ENCODE measurements around the gene TRPM4. TPM values are rescaled to one million over a fixed set of nuclear protein-coding genes. Genes with fewer than 3 reads are reported as not detected.
A peak's percentile ranks its signal among the peaks of the same experiment; 100 is the strongest.
"Not testable (repeated sequence)": the region's sequence is repeated elsewhere in the genome, so short reads cannot be mapped to it uniquely, and the experiment has no call there.

TRPM4 gene
- polyA plus RNA-seq, 3 donors from 2014 or later = 0.17 TPM; not detected in 2

GRCh38 chr19:49165111-49165750 lies 7.6 kb downstream of the TRPM4 start:
- Mint-ChIP-seq H3K4me3 (no peak overlapping the region), H3K36me3 (no peaks in the 10 kb centered on the region), H3K27ac (no peak overlapping the region), H3K4me1 (no peaks in the 10 kb centered on the region), H3K9me3 (no peaks in the 10 kb centered on the region), H3K27me3 (ENCODE audit: low read depth in 3 of 3) (peaks cover 0 to 5% (median 2%) of the 10 kb centered on the region in 3 donors)
- no peak for DNase-seq

GRCh38 chr19:49165865-49166301 lies 8.3 kb downstream of the TRPM4 start:
- no peak for DNase-seq
- no peaks in the 10 kb centered on the region for H3K4me1 Mint-ChIP-seq
- H3K36me3 Mint-ChIP-seq = no peaks in the 10 kb centered on the region
- H3K4me3 Mint-ChIP-seq = no peak overlapping the region
- H3K27ac Mint-ChIP-seq = no peak overlapping the region
- no peaks in the 10 kb centered on the region for H3K9me3 Mint-ChIP-seq
- H3K27me3 Mint-ChIP-seq (ENCODE audit: low read depth in 3 of 3) = peaks cover 0 to 5% (median 3%) of the 10 kb centered on the region in 3 donors

- Mint-ChIP-seq H3K4me1 (no peaks in the 10 kb centered on the region), H3K4me3 (no peak overlapping the region), H3K36me3 (no peaks in the 10 kb centered on the region), H3K9me3 (no peaks in the 10 kb centered on the region), H3K27me3 (ENCODE audit: low read depth in 3 of 3) (peaks cover 0 to 5% (median 3%) of the 10 kb centered on the region in 3 donors), H3K27ac (no peak overlapping the region)
- DNase-seq = no peak
These were observed 10.3 kb downstream of the TRPM4 start for GRCh38 chr19:49167857-49168409.

- Mint-ChIP-seq H3K27ac (no peak overlapping the region), H3K9me3 (no peaks in the 10 kb centered on the region), H3K4me3 (no peak overlapping the region), H3K27me3 (ENCODE audit: low read depth in 3 of 3) (peaks cover 0 to 5% (median 3%) of the 10 kb centered on the region in 3 donors), H3K36me3 (no peaks in the 10 kb centered on the region), H3K4me1 (no peaks in the 10 kb centered on the region)
- no peak for DNase-seq
These were observed 10.8 kb downstream of the TRPM4 start for GRCh38 chr19:49168421-49168820.

GRCh38 chr19:49173198-49173597 lies 15.6 kb downstream of the TRPM4 start:
- no peak for DNase-seq
- H3K27ac Mint-ChIP-seq = no peak overlapping the region
- peaks cover 0 to 7% (median 1%) of the 10 kb centered on the region in 3 donors for H3K27me3 Mint-ChIP-seq (ENCODE audit: low read depth in 3 of 3)
- no peaks in the 10 kb centered on the region for H3K9me3 Mint-ChIP-seq
- no peak overlapping the region for H3K4me3 Mint-ChIP-seq
- H3K36me3 Mint-ChIP-seq = no peaks in the 10 kb centered on the region
- H3K4me1 Mint-ChIP-seq = no peaks in the 10 kb centered on the region

- Mint-ChIP-seq H3K4me1 (no peaks in the 10 kb centered on the region), H3K4me3 (no peak overlapping the region), H3K27ac (no peak overlapping the region), H3K36me3 (peaks cover 0 to 7% (median 0%) of the 10 kb centered on the region in 3 donors), H3K9me3 (peaks cover 2 to 14% (median 8%) of the 10 kb centered on the region in 6 donors), H3K27me3 (ENCODE audit: low read depth in 3 of 3) (peaks cover 0 to 9% (median 1%) of the 10 kb centered on the region in 3 donors)
- DNase-seq = no peak
These were observed 23.1 kb downstream of the TRPM4 start for GRCh38 chr19:49180659-49181058.

GRCh38 chr19:49182010-49182847 lies 24.6 kb downstream of the TRPM4 start:
- H3K27me3 Mint-ChIP-seq (ENCODE audit: low read depth in 3 of 3); H3K4me3 Mint-ChIP-seq; H3K4me1 Mint-ChIP-seq; DNase-seq; H3K36me3 Mint-ChIP-seq: not testable (repeated sequence)
- peak overlapping the region in 1 of 6 donors; percentile 46 for H3K27ac Mint-ChIP-seq
- H3K9me3 Mint-ChIP-seq = peaks cover 2 to 14% (median 9%) of the 10 kb centered on the region in 6 donors

GRCh38 chr19:49182848-49183375 lies 25.3 kb downstream of the TRPM4 start:
- Mint-ChIP-seq H3K36me3 (peaks cover 0 to 7% (median 0%) of the 10 kb centered on the region in 3 donors), H3K9me3 (peaks cover 2 to 14% (median 9%) of the 10 kb centered on the region in 6 donors), H3K27ac (no peak overlapping the region), H3K4me1 (no peaks in the 10 kb centered on the region), H3K27me3 (ENCODE audit: low read depth in 3 of 3) (peaks cover 4 to 7% (median 7%) of the 10 kb centered on the region in 3 donors), H3K4me3 (no peak overlapping the region)
- DNase-seq = no peak

GRCh38 chr19:49186108-49186507 lies 28.5 kb downstream of the TRPM4 start:
- DNase-seq = no peak
- H3K27me3 Mint-ChIP-seq (ENCODE audit: low read depth in 3 of 3) = peaks cover 4 to 12% (median 9%) of the 10 kb centered on the region in 3 donors
- no peak overlapping the region for H3K27ac Mint-ChIP-seq
- peaks cover 6 to 10% of the 10 kb centered on the region in 2 donors for H3K4me1 Mint-ChIP-seq
- no peak overlapping the region for H3K4me3 Mint-ChIP-seq
- peaks cover 0 to 7% (median 0%) of the 10 kb centered on the region in 3 donors for H3K36me3 Mint-ChIP-seq
- peaks cover 2 to 14% (median 9%) of the 10 kb centered on the region in 6 donors for H3K9me3 Mint-ChIP-seq

- H3K27me3 Mint-ChIP-seq (ENCODE audit: low read depth in 3 of 3) = peaks cover 4 to 10% (median 10%) of the 10 kb centered on the region in 3 donors
- peaks cover 0 to 7% (median 0%) of the 10 kb centered on the region in 3 donors for H3K36me3 Mint-ChIP-seq
- H3K4me3 Mint-ChIP-seq = no peak overlapping the region
- H3K9me3 Mint-ChIP-seq = peaks cover 2 to 14% (median 9%) of the 10 kb centered on the region in 6 donors
- DNase-seq = no peak
- no peak overlapping the region for H3K27ac Mint-ChIP-seq
- H3K4me1 Mint-ChIP-seq = peaks cover 6 to 10% of the 10 kb centered on the region in 2 donors
These were observed 31.1 kb downstream of the TRPM4 start for GRCh38 chr19:49188626-49189200.

GRCh38 chr19:49189259-49189658 lies 31.7 kb downstream of the TRPM4 start:
- H3K4me3 Mint-ChIP-seq = no peak overlapping the region
- no peak overlapping the region for H3K27ac Mint-ChIP-seq
- H3K9me3 Mint-ChIP-seq = peaks cover 0 to 9% (median 5%) of the 10 kb centered on the region in 6 donors
- peaks cover 0 to 4% (median 0%) of the 10 kb centered on the region in 3 donors for H3K36me3 Mint-ChIP-seq
- H3K4me1 Mint-ChIP-seq = peaks cover 6 to 10% of the 10 kb centered on the region in 2 donors
- DNase-seq = no peak
- H3K27me3 Mint-ChIP-seq (ENCODE audit: low read depth in 3 of 3) = peaks cover 4 to 10% (median 8%) of the 10 kb centered on the region in 3 donors

- peaks cover 4 to 10% (median 5%) of the 10 kb centered on the region in 3 donors for H3K27me3 Mint-ChIP-seq (ENCODE audit: low read depth in 3 of 3)
- H3K4me1 Mint-ChIP-seq = peaks cover 6 to 10% of the 10 kb centered on the region in 2 donors
- no peak overlapping the region for H3K4me3 Mint-ChIP-seq
- no peak overlapping the region for H3K27ac Mint-ChIP-seq
- H3K36me3 Mint-ChIP-seq = no peaks in the 10 kb centered on the region
- no peak for DNase-seq
- H3K9me3 Mint-ChIP-seq = peaks cover 0 to 1% (median 0%) of the 10 kb centered on the region in 6 donors
These were observed 33.2 kb downstream of the TRPM4 start for GRCh38 chr19:49190781-49191180.

- Mint-ChIP-seq H3K27ac (no peak overlapping the region), H3K36me3 (no peaks in the 10 kb centered on the region), H3K4me1 (peaks cover 6 to 10% of the 10 kb centered on the region in 2 donors), H3K4me3 (no peak overlapping the region), H3K27me3 (ENCODE audit: low read depth in 3 of 3) (peaks cover 0 to 8% (median 4%) of the 10 kb centered on the region in 3 donors), H3K9me3 (no peaks in the 10 kb centered on the region)
- DNase-seq = no peak
These were observed 36.3 kb downstream of the TRPM4 start for GRCh38 chr19:49193822-49194394.

Data from immature natural killer cell (primary cell).